Measurements from ENCODE around the gene PPP2R5A.
A peak's percentile ranks its signal among the peaks of the same experiment; 100 is the strongest.
"Not testable (repeated sequence)": the region's sequence is repeated elsewhere in the genome, so short reads cannot be mapped to it uniquely, and the experiment has no call there.

Gene PPP2R5A

DNA sequence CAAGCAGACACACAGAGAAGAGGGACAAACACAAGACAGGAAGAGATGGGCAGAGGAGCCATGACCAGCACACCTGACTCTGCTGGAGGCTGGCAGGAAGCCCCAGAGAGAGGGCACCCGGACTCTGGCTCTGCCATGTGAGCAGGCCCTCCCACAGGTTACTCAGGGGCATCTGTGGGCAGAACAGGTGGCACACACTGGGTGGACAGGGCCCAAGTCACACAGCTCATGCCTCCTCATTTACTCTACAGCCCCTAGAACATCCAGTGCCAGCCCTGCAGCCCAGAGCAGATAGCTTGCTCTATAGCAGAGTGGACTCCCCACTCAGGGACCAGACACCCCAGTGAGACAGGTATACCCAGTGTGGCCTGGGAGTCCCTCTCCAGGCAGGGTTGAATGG lies 100.8 kb downstream of the PPP2R5A start:
- DNase-seq (ENCODE audit: low read depth) = no peak
- TF ChIP-seq, protein P1, sequence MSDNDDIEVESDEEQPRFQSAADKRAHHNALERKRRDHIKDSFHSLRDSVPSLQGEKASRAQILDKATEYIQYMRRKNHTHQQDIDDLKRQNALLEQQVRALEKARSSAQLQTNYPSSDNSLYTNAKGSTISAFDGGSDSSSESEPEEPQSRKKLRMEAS (IDR thresholded peaks at IDR 0.05; ENCODE audit: low read depth, low read length) = no peak
- TF ChIP-seq MYC (IDR thresholded peaks at IDR 0.05; ENCODE audit: low read depth, low read length) (no peak), POLR2A (IDR thresholded peaks at IDR 0.05; ENCODE audit: extremely low read depth, insufficient read length) (no peak)
- TF ChIP-seq, protein P2, sequence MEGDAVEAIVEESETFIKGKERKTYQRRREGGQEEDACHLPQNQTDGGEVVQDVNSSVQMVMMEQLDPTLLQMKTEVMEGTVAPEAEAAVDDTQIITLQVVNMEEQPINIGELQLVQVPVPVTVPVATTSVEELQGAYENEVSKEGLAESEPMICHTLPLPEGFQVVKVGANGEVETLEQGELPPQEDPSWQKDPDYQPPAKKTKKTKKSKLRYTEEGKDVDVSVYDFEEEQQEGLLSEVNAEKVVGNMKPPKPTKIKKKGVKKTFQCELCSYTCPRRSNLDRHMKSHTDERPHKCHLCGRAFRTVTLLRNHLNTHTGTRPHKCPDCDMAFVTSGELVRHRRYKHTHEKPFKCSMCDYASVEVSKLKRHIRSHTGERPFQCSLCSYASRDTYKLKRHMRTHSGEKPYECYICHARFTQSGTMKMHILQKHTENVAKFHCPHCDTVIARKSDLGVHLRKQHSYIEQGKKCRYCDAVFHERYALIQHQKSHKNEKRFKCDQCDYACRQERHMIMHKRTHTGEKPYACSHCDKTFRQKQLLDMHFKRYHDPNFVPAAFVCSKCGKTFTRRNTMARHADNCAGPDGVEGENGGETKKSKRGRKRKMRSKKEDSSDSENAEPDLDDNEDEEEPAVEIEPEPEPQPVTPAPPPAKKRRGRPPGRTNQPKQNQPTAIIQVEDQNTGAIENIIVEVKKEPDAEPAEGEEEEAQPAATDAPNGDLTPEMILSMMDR (IDR thresholded peaks at IDR 0.05; ENCODE audit: low read depth, low read length) = no peak

DNA sequence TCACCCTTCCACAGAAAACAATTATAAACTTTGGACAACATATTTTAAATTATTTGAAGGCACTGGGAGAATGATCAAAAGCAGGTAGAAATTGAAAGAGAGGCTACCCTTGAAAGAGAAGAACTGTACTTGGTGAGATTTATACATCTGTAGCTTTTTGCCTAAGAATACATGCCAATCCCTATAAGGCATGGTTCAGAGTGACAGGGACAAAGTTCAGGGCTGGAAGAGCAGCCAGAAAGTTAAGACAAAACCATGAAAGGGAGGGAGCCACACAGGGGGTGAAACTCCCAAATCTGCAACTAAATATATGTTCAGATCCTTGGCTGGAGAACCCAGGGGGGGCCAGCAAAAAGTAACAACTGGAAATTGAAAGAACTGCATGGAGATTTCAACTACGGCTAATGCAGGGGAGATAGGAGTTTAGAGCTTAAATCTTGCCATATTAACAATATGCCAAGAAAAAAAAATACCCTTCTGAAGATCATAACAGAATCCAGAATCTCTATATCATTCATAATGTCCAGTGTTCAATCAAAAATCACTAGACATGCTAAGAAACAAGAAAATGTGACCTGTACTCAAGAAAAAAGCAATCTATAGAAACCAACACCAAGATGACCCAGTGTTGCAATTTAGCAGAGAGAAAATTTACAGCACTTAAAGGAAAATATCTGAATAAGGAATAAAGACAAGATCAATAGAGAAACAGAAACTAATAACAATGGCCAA lies 103.9 kb downstream of the PPP2R5A start:
- TF ChIP-seq, protein P1 (IDR thresholded peaks at IDR 0.05; ENCODE audit: low read depth, low read length) = no peak
- TF ChIP-seq POLR2A (IDR thresholded peaks at IDR 0.05; ENCODE audit: extremely low read depth, insufficient read length) (no peak), MYC (IDR thresholded peaks at IDR 0.05; ENCODE audit: low read depth, low read length) (no peak)
- TF ChIP-seq, protein P2 (IDR thresholded peaks at IDR 0.05; ENCODE audit: low read depth, low read length) = no peak
- DNase-seq (ENCODE audit: low read depth) = no peak
- H3K4me3 ChIP-seq (ENCODE audit: low read depth, low read length) = no peak overlapping the region

More for the DNA sequence above, 100.8 kb downstream of the PPP2R5A start:
- H3K4me3 ChIP-seq (ENCODE audit: low read depth, low read length) = no peak overlapping the region

DNA sequence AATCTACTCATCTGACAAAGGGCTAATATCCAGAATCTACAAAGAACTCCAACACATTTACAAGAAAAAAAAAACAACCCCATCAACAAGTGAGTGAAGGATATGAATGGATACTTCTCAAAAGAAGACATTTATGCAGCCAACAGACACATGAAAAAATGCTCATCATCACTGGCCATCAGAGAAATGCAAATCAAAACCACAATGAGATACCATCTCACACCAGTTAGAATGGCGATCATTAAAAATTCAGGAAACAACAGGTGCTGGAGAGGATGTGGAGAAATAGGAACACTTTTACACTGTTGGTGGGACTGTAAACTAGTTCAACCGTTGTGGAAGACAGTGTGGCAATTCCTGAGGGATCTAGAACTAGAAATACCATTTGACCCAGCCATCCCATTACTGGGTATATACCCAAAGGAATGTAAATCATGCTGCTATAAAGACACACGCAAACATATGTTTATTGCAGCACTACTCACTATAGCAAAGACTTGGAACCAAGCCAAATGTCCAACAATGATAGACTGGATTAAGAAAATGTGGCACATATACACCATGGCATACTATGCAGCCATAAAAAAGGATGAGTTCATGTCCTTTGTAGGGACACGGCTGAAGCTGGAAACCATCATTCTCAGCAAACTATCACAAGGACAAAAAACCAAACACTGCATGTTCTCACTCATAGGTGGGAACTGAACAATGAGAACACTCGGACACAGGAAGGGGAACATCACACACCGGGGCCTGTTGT lies 110.6 kb downstream of the PPP2R5A start:
- H3K4me3 ChIP-seq (ENCODE audit: low read depth, low read length); DNase-seq (ENCODE audit: low read depth): not testable (repeated sequence)

DNA sequence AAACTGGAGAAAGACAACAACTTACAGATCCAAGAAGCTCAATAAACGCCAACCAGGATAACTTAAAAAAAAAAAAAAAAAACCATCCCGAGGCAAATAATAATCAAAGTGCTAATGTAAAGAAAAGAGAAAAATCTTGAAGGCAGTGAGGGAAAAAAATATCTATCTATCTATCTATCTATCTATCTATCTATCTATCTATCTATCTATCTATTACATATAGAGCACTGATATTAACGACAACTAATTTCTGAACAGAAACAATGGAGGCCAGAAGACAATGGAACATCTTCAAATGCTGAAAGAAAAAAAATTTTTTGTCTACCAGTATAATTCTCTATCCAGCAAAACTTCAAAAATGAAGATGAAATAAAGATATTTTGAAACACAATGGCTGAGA lies 111.4 kb downstream of the PPP2R5A start:
- no peak for DNase-seq (ENCODE audit: low read depth)
- H3K4me3 ChIP-seq (ENCODE audit: low read depth, low read length) = no peak overlapping the region
- TF ChIP-seq POLR2A (IDR thresholded peaks at IDR 0.05; ENCODE audit: extremely low read depth, insufficient read length) (no peak), MYC (IDR thresholded peaks at IDR 0.05; ENCODE audit: low read depth, low read length) (no peak)
- TF ChIP-seq, protein P2 (IDR thresholded peaks at IDR 0.05; ENCODE audit: low read depth, low read length) = no peak
- TF ChIP-seq, protein P1 (IDR thresholded peaks at IDR 0.05; ENCODE audit: low read depth, low read length) = no peak

DNA sequence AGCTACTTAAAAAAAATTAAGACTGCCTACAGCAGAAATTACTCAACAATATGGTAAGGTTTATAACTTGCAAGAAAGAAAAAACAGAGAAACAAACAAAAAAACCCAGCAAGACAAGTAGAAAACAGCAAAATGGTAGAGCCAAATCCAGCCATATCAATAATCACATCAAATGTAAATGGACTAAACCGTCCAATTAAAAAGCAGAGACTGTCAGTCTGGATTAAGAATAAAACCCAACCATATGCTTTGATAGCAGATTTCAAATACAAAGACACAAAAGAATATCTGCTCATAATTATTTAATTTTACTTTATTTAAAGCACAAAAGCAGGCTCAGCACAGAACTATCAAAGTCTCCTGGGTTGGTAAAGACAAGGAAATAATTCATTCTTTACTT lies 112.0 kb downstream of the PPP2R5A start:
- TF ChIP-seq, protein P1 (IDR thresholded peaks at IDR 0.05; ENCODE audit: low read depth, low read length) = no peak
- TF ChIP-seq, protein P2 (IDR thresholded peaks at IDR 0.05; ENCODE audit: low read depth, low read length) = no peak
- TF ChIP-seq MYC (IDR thresholded peaks at IDR 0.05; ENCODE audit: low read depth, low read length) = no peak
- TF ChIP-seq POLR2A (IDR thresholded peaks at IDR 0.05; ENCODE audit: extremely low read depth, insufficient read length) = no peak
- no peak for DNase-seq (ENCODE audit: low read depth)
- no peak overlapping the region for H3K4me3 ChIP-seq (ENCODE audit: low read depth, low read length)

DNA sequence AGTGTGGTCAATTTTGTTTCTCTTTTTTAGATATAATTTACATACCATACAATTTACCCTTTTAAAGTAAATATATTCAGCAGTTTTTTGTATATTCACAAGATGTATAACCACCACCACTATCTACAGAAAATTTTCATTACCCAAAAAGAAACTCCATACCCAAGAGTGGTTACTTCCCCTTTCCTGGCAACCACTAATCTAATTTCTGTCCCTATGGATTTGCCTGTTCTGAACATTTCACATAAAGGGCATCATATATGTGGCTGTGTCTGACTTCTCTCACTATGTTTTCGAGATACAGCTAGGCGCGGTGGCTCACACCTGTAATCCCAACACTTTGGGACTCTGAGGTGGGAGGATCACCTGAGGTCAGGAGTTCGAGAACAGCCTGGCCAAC lies 115.8 kb downstream of the PPP2R5A start:
- no peak overlapping the region for H3K4me3 ChIP-seq (ENCODE audit: low read depth, low read length)
- peak; percentile 48 for DNase-seq (ENCODE audit: low read depth)
- TF ChIP-seq MYC (IDR thresholded peaks at IDR 0.05; ENCODE audit: low read depth, low read length) = no peak
- TF ChIP-seq, protein P2 (IDR thresholded peaks at IDR 0.05; ENCODE audit: low read depth, low read length) = no peak

All from NB4 (cell line).